Colonic mucosa (tissue), 4 donors: Measurements from ENCODE around the gene EPHA10. TPM values are rescaled to one million over a fixed set of nuclear protein-coding genes. Genes with fewer than 3 reads are reported as not detected.

ENCODE experiments used
- DNase-seq: peaks from one replicate; pipeline ENCODE4 v3.0.0-alpha.2; 2020
- H3K27ac ChIP-seq: fragments of 200-600 bp; one replicate; pipeline ENCODE4 v1.8.0; 2021
- H3K27me3 ChIP-seq: fragments of 200-600 bp; one replicate; pipeline ENCODE4 v1.8.0; 2021
- H3K36me3 ChIP-seq: fragments of 200-600 bp; one replicate; pipeline ENCODE4 v1.8.0; 2021
- H3K4me1 ChIP-seq: fragments of 200-600 bp; one replicate; pipeline ENCODE4 v1.8.0; 2021; ENCODE audit warnings: mild to moderate bottlenecking
- H3K4me3 ChIP-seq: fragments of 200-600 bp; one replicate; pipeline ENCODE4 v1.8.0; 2021
- H3K9ac ChIP-seq, 2 donors: one replicate each; pipeline ENCODE4 v1.7.0; 2013; ENCODE audit warnings: control low read depth in 2 of 2, low read depth in 2 of 2, low read length in 2 of 2
- H3K9me3 ChIP-seq: fragments of 200-600 bp; one replicate; pipeline ENCODE4 v1.8.0; 2021
- CTCF ChIP-seq: fragments of 200-600 bp; IDR thresholded peaks from one replicate; pipeline ENCODE4 v1.8.0; 2022; ENCODE audit warnings: antibody characterized with exemption, mild to moderate bottlenecking
- intact Hi-C: fragments of 100-400 bp; cut with DNase I; formaldehyde crosslinking; loops from one replicate; pipeline ENCODE4 v1.14.1; 2022
- total RNA-seq, 2 donors: library from RNA; stranded (reverse); fragmentation: NEBNext Ultra II Directional in 1 of 2; extraction: Animal tissue kit (Norgen Biotek cat#: 25700) in 1 of 2; gene quantifications; one replicate each; pipeline ENCODE4 v1.2.1, GENCODE V29; 2021
- donor health status: healthy.
- donor health status: DM: no; HTN: no; CAD: no.
- donor health status: DM: no; HTN: no; CAD: no.

Gene EPHA10
- total RNA-seq, 2 donors from 2014 or later, result 26.1 to 29.6 TPM

- intact Hi-C loops, result no loop called here
- Histone ChIP-seq H3K9ac (no peak overlapping the region), H3K4me3 (no peak overlapping the region), H3K36me3 (no peaks in the 10 kb centered on the region), H3K9me3 (no peaks in the 10 kb centered on the region), H3K27me3 (peaks cover 9% of the 10 kb centered on the region), H3K4me1 (no peaks in the 10 kb centered on the region), H3K27ac (no peak overlapping the region)
- no peak for DNase-seq
- TF ChIP-seq CTCF, result no peak
Observed at GRCh38 chr1:37755951-37756560, 8.9 kb downstream of the EPHA10 start.

GRCh38 chr1:37755290-37755689 is 9.6 kb downstream of the EPHA10 start:
- intact Hi-C loops, result no loop called here
- TF ChIP-seq CTCF, result no peak
- Histone ChIP-seq H3K4me3 (no peak overlapping the region), H3K9me3 (no peaks in the 10 kb centered on the region), H3K27ac (no peak overlapping the region), H3K27me3 (peaks cover 9% of the 10 kb centered on the region), H3K9ac (no peak overlapping the region), H3K4me1 (no peaks in the 10 kb centered on the region), H3K36me3 (no peaks in the 10 kb centered on the region)
- peak; percentile 26 for DNase-seq

DNA sequence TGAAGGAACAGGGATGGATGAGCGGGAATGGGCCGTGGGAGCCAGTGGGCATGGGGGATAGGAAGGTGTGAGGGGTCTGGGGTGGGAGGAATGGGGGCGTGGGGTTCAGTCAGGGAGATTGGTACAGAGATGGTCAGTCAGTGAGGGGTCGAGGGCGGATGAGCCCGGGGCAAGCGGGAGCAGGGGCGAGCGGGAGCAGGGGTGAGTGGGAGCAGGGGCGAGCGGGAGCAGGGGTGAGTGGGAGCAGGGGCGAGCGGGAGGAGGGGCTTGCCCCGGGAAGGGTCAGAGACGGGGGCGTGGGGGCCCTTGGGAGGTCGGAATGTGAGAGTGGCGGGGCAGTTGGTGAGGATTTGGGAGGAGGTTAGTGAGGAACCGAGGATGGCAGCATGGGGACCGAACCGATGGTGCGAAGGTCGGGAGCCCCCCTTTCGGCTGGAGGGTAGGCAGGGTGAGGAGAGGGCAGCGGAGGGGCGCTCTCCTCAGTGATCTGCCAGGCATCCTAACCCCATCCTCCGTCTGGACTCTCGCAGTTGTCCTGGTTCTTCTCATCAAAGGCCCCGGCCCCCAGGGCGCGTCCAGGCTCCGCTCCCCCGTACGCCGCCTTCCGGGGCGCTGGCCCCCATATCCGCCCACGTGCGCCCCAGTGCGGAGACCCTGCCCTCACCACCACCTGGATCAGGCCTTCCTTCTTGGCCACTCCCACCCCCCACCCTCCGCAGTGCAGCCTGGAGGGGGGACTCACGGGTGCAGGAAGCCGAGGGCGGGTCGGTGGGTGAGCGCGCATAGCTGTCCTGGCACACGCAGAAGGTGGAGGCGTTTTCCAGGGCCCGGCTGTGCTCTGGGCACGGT is 11.2 kb downstream of the EPHA10 start:
- H3K9me3 ChIP-seq, result no peaks in the 10 kb centered on the region
- DNase-seq, result no peak
- no peaks in the 10 kb centered on the region for H3K4me1 ChIP-seq
- H3K27ac ChIP-seq, result no peak overlapping the region
- peaks cover 9% of the 10 kb centered on the region for H3K27me3 ChIP-seq
- peak overlapping the region in 1 of 2 donors; percentile 24 for H3K9ac ChIP-seq
- no peak overlapping the region for H3K4me3 ChIP-seq
- intact Hi-C loops, result no loop called here
- H3K36me3 ChIP-seq, result no peaks in the 10 kb centered on the region
- TF ChIP-seq CTCF, result no peak

GRCh38 chr1:37752583-37753471 is 12.1 kb downstream of the EPHA10 start:
- peak overlapping the region; percentile 32 for H3K27ac ChIP-seq
- no peaks in the 10 kb centered on the region for H3K9me3 ChIP-seq
- no peaks in the 10 kb centered on the region for H3K36me3 ChIP-seq
- peak; percentile 50 for DNase-seq
- peak overlapping the region in 1 of 2 donors; percentile 63 for H3K9ac ChIP-seq
- peaks cover 9% of the 10 kb centered on the region for H3K27me3 ChIP-seq
- H3K4me1 ChIP-seq, result no peaks in the 10 kb centered on the region
- intact Hi-C loops, result no loop called here
- H3K4me3 ChIP-seq, result peak overlapping the region; percentile 44
- no peak for TF ChIP-seq CTCF

GRCh38 chr1:37752213-37752582 is 12.7 kb downstream of the EPHA10 start:
- H3K27ac ChIP-seq, result peak overlapping the region; percentile 32
- DNase-seq, result no peak
- intact Hi-C loops, result no loop called here
- H3K9me3 ChIP-seq, result no peaks in the 10 kb centered on the region
- H3K27me3 ChIP-seq, result peaks cover 9% of the 10 kb centered on the region
- no peak for TF ChIP-seq CTCF
- H3K4me3 ChIP-seq, result peak overlapping the region; percentile 44
- H3K9ac ChIP-seq, result peak overlapping the region in 1 of 2 donors; percentile 63
- no peaks in the 10 kb centered on the region for H3K4me1 ChIP-seq
- H3K36me3 ChIP-seq, result no peaks in the 10 kb centered on the region
